ENCODE data around the gene GRP.
"Not testable (repeated sequence)": the region's sequence is repeated elsewhere in the genome, so short reads cannot be mapped to it uniquely, and the experiment has no call there.

GRP gene

GRCh38 chr18:59229701-59230443 is 9.9 kb downstream of the GRP start:
- no peak for DNase-seq

- no peak for DNase-seq
Measured at GRCh38 chr18:59231114-59231513, 11.2 kb downstream of the GRP start.

- no peak for DNase-seq
Measured at GRCh38 chr18:59231877-59232276, 11.9 kb downstream of the GRP start.

- DNase-seq, result no peak
Measured at GRCh38 chr18:59232309-59233016, 12.5 kb downstream of the GRP start.

GRCh38 chr18:59233017-59233410 is 13.1 kb downstream of the GRP start:
- DNase-seq, result no peak

GRCh38 chr18:59238385-59238784 is 18.4 kb downstream of the GRP start:
- no peak for DNase-seq

GRCh38 chr18:59239642-59240041 is 19.7 kb downstream of the GRP start:
- no peak for DNase-seq

GRCh38 chr18:59242906-59243305 is 22.9 kb downstream of the GRP start:
- DNase-seq, result no peak

GRCh38 chr18:59246796-59247195 is 26.8 kb downstream of the GRP start:
- no peak for DNase-seq

- DNase-seq, result peak; percentile 20 to 58
Measured at GRCh38 chr18:59249199-59249774, 29.3 kb downstream of the GRP start.

GRCh38 chr18:59255491-59255890 is 35.5 kb downstream of the GRP start:
- not testable (repeated sequence) for DNase-seq

- DNase-seq, result not testable (repeated sequence)
Measured at GRCh38 chr18:59261842-59262241, 41.9 kb downstream of the GRP start.

GRCh38 chr18:59262243-59262642 is 42.3 kb downstream of the GRP start:
- DNase-seq, result not testable (repeated sequence)

GRCh38 chr18:59263661-59264060 is 43.7 kb downstream of the GRP start:
- DNase-seq, result no peak

- no peak for DNase-seq
Measured at GRCh38 chr18:59264121-59264571, 44.2 kb downstream of the GRP start.

- no peak for DNase-seq
Measured at GRCh38 chr18:59264651-59265245, 44.8 kb downstream of the GRP start.

GRCh38 chr18:59265246-59265973 is 45.5 kb downstream of the GRP start:
- DNase-seq, result no peak

GRCh38 chr18:59265974-59266369 is 46.0 kb downstream of the GRP start:
- DNase-seq, result no peak

- no peak for DNase-seq
Measured at GRCh38 chr18:59266459-59266858, 46.5 kb downstream of the GRP start.

- no peak for DNase-seq
Measured at GRCh38 chr18:59266886-59267502, 47.0 kb downstream of the GRP start.

GRCh38 chr18:59267503-59268126 is 47.7 kb downstream of the GRP start:
- DNase-seq, result no peak
